WTC11 (cell line): ENCODE data around the gene MYO5B. TPM values are rescaled to one million over a fixed set of nuclear protein-coding genes. Genes with fewer than 3 reads are reported as not detected.

Experiments
- ATAC-seq: fragments of 200-7000 bp; cut with Tn5 transposase; 2 replicates; pipeline ENCODE4 v1.10.0; 2021; ENCODE audit warnings: mild to moderate bottlenecking, moderate library complexity
- CTCF ChIA-PET: fragments of 300-600 bp; sonication (Branson Sonifier 250); formaldehyde crosslinking; loops from one replicate; lab custom pipeline; 2021; ENCODE audit warnings: antibody characterized with exemption; lab: Charles Lee
- POLR2A ChIA-PET: fragments of 350-600 bp; sonication (Branson Sonifier 250); formaldehyde crosslinking; loops from one replicate; lab custom pipeline; 2021; ENCODE audit warnings: antibody characterized with exemption; lab: Charles Lee
- DNase-seq: peaks from one replicate; pipeline ENCODE4 v3.0.0; 2021; ENCODE audit warnings: low spot score
- H3K27ac Mint-ChIP-seq: 2 replicates; pipeline ENCODE4 v1.8.0; 2021; ENCODE audit warnings: mixed read lengths
- H3K27me3 Mint-ChIP-seq: 2 replicates; pipeline ENCODE4 v1.8.0; 2021; ENCODE audit warnings: low read depth, mild to moderate bottlenecking, moderate library complexity, mixed read lengths
- H3K36me3 Mint-ChIP-seq: 2 replicates; pipeline ENCODE4 v1.8.0; 2021; ENCODE audit warnings: mixed read lengths
- H3K4me1 Mint-ChIP-seq: 2 replicates; pipeline ENCODE4 v1.8.0; 2022; ENCODE audit warnings: mixed read lengths
- H3K4me3 Mint-ChIP-seq: 2 replicates; pipeline ENCODE4 v1.8.0; 2021; ENCODE audit warnings: mild to moderate bottlenecking, moderate library complexity, mixed read lengths
- H3K9me3 Mint-ChIP-seq: 2 replicates; pipeline ENCODE4 v1.8.0; 2021; ENCODE audit warnings: mixed read lengths
- FOXK1 ChIP-seq: sonication (generic); formaldehyde crosslinking; IDR thresholded peaks from 2 replicates; pipeline ENCODE4 v1.8.0; 2022; ENCODE audit warnings: mild to moderate bottlenecking, moderate library complexity, missing genetic modification reagents
- GRHL2 ChIP-seq: fragments of 250-450 bp; sonication (Bioruptor Pico); IDR thresholded peaks from 2 replicates; pipeline ENCODE4 v1.8.0; 2022; ENCODE audit warnings: mild to moderate bottlenecking, moderate library complexity; ENCODE audit not compliant: insufficient replicate concordance, severe bottlenecking
- JAZF1 ChIP-seq: fragments of 250-450 bp; sonication (Bioruptor Pico); IDR thresholded peaks from 2 replicates; pipeline ENCODE4 v1.9.0; 2021; ENCODE audit warnings: moderate library complexity, mild to moderate bottlenecking, inconsistent platforms
- MAX ChIP-seq: sonication (generic); formaldehyde crosslinking; IDR thresholded peaks from 2 replicates; pipeline ENCODE4 v1.8.0; 2022; ENCODE audit warnings: mild to moderate bottlenecking, missing genetic modification reagents
- NFYB ChIP-seq: sonication (generic); formaldehyde crosslinking; conservative IDR thresholded peaks from 2 replicates; pipeline ENCODE4 v1.8.0; 2022; ENCODE audit warnings: low read depth, missing genetic modification reagents
- OVOL2 ChIP-seq: fragments of 250-450 bp; sonication (Bioruptor Pico); IDR thresholded peaks from 2 replicates; pipeline ENCODE4 v1.9.0; 2021; ENCODE audit warnings: mild to moderate bottlenecking, borderline replicate concordance
- PRDM15 ChIP-seq: sonication (generic); formaldehyde crosslinking; IDR thresholded peaks from 2 replicates; pipeline ENCODE4 v1.8.0; 2022; ENCODE audit warnings: missing genetic modification reagents
- SOX15 ChIP-seq: fragments of 250-450 bp; sonication (Bioruptor Pico); IDR thresholded peaks from 2 replicates; pipeline ENCODE4 v1.9.0; 2021; ENCODE audit warnings: mild to moderate bottlenecking
- SP1 ChIP-seq: sonication (generic); formaldehyde crosslinking; conservative IDR thresholded peaks from 2 replicates; pipeline ENCODE4 v1.8.1; 2022; ENCODE audit warnings: missing genetic modification reagents
- ZBTB21 ChIP-seq: sonication (generic); formaldehyde crosslinking; IDR thresholded peaks from 2 replicates; pipeline ENCODE4 v1.8.1; 2023; ENCODE audit warnings: mild to moderate bottlenecking, missing genetic modification reagents, borderline replicate concordance
- ZNF263 ChIP-seq: sonication (generic); formaldehyde crosslinking; IDR thresholded peaks from 2 replicates; pipeline ENCODE4 v1.8.1; 2022; ENCODE audit warnings: low read depth, mild to moderate bottlenecking, moderate library complexity, missing genetic modification reagents
- ZNF317 ChIP-seq: sonication (generic); formaldehyde crosslinking; IDR thresholded peaks from 2 replicates; pipeline ENCODE4 v1.8.1; 2023; ENCODE audit warnings: low read depth, mild to moderate bottlenecking, moderate library complexity, missing genetic modification reagents, borderline replicate concordance
- ZNF396 ChIP-seq: fragments of 250-450 bp; sonication (Bioruptor Pico); IDR thresholded peaks from 2 replicates; pipeline ENCODE4 v1.8.0; 2021; ENCODE audit warnings: mild to moderate bottlenecking, moderate library complexity, borderline replicate concordance
- ZNF416 ChIP-seq: fragments of 250-450 bp; sonication (Bioruptor Pico); IDR thresholded peaks from 2 replicates; pipeline ENCODE4 v1.9.0; 2021; ENCODE audit warnings: mild to moderate bottlenecking, inconsistent platforms
- total RNA-seq: library from RNA; stranded (reverse); gene quantifications from 3 replicates; pipeline ENCODE4 v1.2.3, GENCODE V29; 2021
- TF ChIP-seq, protein P1 (sequence below): sonication (generic); formaldehyde crosslinking; IDR thresholded peaks from 2 replicates; pipeline ENCODE4 v1.8.1; 2023; ENCODE audit warnings: mild to moderate bottlenecking, missing genetic modification reagents
- TF ChIP-seq, protein P2 (sequence below): fragments of 250-450 bp; sonication (Bioruptor Pico); IDR thresholded peaks from 2 replicates; pipeline ENCODE4 v1.9.0; 2021; ENCODE audit warnings: mild to moderate bottlenecking
- TF ChIP-seq, protein P3 (sequence below): sonication (generic); formaldehyde crosslinking; IDR thresholded peaks from 2 replicates; pipeline ENCODE4 v1.8.1; 2023; ENCODE audit warnings: mild to moderate bottlenecking, missing genetic modification reagents, moderate library complexity

MYO5B gene
- total RNA-seq, 1 experiment from 2014 or later: 8.7 TPM

DNA sequence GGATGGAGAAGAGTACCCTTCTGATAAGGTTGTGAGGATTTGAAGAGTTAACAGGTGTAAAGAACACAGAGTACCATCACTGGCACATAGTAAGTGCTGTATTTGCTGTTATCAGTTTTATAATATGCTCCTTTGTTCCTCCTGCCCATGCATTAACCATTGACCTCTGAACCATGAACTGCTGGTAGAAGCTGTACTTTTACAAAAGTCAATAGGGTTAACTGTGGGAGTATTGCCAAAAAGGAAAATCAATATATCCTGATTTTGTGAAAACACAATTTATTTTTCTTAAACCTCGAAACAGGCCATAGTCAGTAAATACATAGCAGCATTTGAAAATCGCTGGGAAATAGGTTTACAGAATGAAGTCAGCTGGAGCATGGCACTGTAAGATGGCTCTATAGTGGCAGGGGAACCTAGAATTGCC, 362.7 kb downstream of the MYO5B start:
- TF ChIP-seq NFYB: no peak
- TF ChIP-seq JAZF1 (CRISPR knock-in tag): no peak
- TF ChIP-seq, protein P1, sequence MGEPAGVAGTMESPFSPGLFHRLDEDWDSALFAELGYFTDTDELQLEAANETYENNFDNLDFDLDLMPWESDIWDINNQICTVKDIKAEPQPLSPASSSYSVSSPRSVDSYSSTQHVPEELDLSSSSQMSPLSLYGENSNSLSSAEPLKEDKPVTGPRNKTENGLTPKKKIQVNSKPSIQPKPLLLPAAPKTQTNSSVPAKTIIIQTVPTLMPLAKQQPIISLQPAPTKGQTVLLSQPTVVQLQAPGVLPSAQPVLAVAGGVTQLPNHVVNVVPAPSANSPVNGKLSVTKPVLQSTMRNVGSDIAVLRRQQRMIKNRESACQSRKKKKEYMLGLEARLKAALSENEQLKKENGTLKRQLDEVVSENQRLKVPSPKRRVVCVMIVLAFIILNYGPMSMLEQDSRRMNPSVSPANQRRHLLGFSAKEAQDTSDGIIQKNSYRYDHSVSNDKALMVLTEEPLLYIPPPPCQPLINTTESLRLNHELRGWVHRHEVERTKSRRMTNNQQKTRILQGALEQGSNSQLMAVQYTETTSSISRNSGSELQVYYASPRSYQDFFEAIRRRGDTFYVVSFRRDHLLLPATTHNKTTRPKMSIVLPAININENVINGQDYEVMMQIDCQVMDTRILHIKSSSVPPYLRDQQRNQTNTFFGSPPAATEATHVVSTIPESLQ (CRISPR knock-in tag): no peak
- no peak for TF ChIP-seq FOXK1 (CRISPR knock-in tag)
- no peak for TF ChIP-seq ZBTB21 (CRISPR knock-in tag)
- TF ChIP-seq OVOL2 (CRISPR knock-in tag): no peak
- TF ChIP-seq ZNF396 (CRISPR knock-in tag): no peak
- TF ChIP-seq GRHL2 (CRISPR knock-in tag): no peak
- no peak for TF ChIP-seq SP1 (CRISPR knock-in tag)
- no peak for TF ChIP-seq ZNF263 (CRISPR knock-in tag)
- TF ChIP-seq, protein P2, sequence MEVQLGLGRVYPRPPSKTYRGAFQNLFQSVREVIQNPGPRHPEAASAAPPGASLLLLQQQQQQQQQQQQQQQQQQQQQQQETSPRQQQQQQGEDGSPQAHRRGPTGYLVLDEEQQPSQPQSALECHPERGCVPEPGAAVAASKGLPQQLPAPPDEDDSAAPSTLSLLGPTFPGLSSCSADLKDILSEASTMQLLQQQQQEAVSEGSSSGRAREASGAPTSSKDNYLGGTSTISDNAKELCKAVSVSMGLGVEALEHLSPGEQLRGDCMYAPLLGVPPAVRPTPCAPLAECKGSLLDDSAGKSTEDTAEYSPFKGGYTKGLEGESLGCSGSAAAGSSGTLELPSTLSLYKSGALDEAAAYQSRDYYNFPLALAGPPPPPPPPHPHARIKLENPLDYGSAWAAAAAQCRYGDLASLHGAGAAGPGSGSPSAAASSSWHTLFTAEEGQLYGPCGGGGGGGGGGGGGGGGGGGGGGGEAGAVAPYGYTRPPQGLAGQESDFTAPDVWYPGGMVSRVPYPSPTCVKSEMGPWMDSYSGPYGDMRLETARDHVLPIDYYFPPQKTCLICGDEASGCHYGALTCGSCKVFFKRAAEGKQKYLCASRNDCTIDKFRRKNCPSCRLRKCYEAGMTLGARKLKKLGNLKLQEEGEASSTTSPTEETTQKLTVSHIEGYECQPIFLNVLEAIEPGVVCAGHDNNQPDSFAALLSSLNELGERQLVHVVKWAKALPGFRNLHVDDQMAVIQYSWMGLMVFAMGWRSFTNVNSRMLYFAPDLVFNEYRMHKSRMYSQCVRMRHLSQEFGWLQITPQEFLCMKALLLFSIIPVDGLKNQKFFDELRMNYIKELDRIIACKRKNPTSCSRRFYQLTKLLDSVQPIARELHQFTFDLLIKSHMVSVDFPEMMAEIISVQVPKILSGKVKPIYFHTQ (CRISPR knock-in tag): no peak
- TF ChIP-seq, protein P3, sequence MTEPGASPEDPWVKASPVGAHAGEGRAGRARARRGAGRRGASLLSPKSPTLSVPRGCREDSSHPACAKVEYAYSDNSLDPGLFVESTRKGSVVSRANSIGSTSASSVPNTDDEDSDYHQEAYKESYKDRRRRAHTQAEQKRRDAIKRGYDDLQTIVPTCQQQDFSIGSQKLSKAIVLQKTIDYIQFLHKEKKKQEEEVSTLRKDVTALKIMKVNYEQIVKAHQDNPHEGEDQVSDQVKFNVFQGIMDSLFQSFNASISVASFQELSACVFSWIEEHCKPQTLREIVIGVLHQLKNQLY: no peak
- no peak for TF ChIP-seq MAX (CRISPR knock-in tag)
- no peak for TF ChIP-seq PRDM15 (CRISPR knock-in tag)
- TF ChIP-seq SOX15: no peak
- DNase-seq (no peak), ATAC-seq (no peak)
- Mint-ChIP-seq H3K36me3 (peaks cover 17% of the 10 kb centered on the region), H3K4me1 (no peaks in the 10 kb centered on the region), H3K27ac (no peak overlapping the region), H3K9me3 (peaks cover 34% of the 10 kb centered on the region), H3K27me3 (no peaks in the 10 kb centered on the region), H3K4me3 (no peak overlapping the region)
- ChIA-PET POLR2A (no interaction called here), CTCF (no interaction called here)

GRCh38 chr18:49827996-49828395, 367.0 kb downstream of the MYO5B start:
- Mint-ChIP-seq H3K27me3 (0 out of 2 replicates have a peak, but pooled peaks cover 2% of the 10 kb centered on the region), H3K9me3 (peaks cover 46% of the 10 kb centered on the region), H3K36me3 (peaks cover 32% of the 10 kb centered on the region), H3K27ac (no peak overlapping the region), H3K4me1 (no peaks in the 10 kb centered on the region), H3K4me3 (no peak overlapping the region)
- CTCF ChIA-PET: no interaction called here
- no peak for DNase-seq
- no peak for TF ChIP-seq ZNF416 (CRISPR knock-in tag)
- TF ChIP-seq ZNF317 (CRISPR knock-in tag): peak; percentile 77; the same call in 1 of the 2 replicates
- POLR2A ChIA-PET: no interaction called here
- ATAC-seq: no peak
